Activated naive CD8-positive, alpha-beta T cell treated with anti-CD3 and anti-CD28 coated beads, Interleukin-2, amount 50 U/mL, for 24 hours (primary cell): Measurements from ENCODE around the gene CAMTA1.

Experiments used
- ATAC-seq: fragments of 150-1000 bp; cut with Tn5 transposase; one replicate; pipeline ENCODE4 v1.10.0; 2021
- DNase-seq: peaks from one replicate; pipeline ENCODE4 v3.0.0; 2021
- H3K27ac Mint-ChIP-seq: one replicate; pipeline ENCODE4 v1.8.0; 2021; ENCODE audit warnings: mild to moderate bottlenecking, mixed read lengths
- H3K27me3 Mint-ChIP-seq: one replicate; pipeline ENCODE4 v1.8.0; 2021; ENCODE audit warnings: mixed read lengths
- H3K36me3 Mint-ChIP-seq: one replicate; pipeline ENCODE4 v1.8.0; 2021; ENCODE audit warnings: low read depth, mixed read lengths
- H3K4me1 Mint-ChIP-seq: one replicate; pipeline ENCODE4 v1.8.0; 2021; ENCODE audit warnings: mixed read lengths
- H3K4me3 Mint-ChIP-seq: one replicate; pipeline ENCODE4 v1.8.0; 2021; ENCODE audit warnings: mild to moderate bottlenecking, moderate library complexity, mixed read lengths
- H3K9me3 Mint-ChIP-seq: one replicate; pipeline ENCODE4 v1.8.0; 2021; ENCODE audit warnings: mixed read lengths

Gene CAMTA1

DNA sequence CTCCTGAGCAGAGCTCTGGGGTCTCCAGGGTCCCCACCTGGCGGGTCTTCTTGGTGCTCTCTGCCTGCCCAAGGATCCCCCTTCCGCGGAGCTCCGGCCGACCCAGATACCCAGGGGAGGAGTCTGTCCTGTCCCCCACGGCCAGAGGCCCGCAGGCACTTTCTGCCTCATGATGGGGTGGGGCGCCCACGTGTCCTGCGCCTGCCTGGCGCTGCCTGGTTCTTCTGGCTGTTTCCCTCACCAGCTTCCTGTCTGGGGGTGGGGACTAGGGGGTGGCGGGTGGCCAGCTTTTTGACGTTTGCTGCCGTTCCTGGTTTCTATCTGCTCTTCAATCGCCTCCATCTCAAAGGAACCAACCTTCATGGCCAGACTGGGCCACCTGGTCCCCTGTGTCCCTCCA lies 672.6 kb downstream of the CAMTA1 start:
- H3K4me3 Mint-ChIP-seq: no peak overlapping the region
- H3K27ac Mint-ChIP-seq: no peak overlapping the region
- DNase-seq (no peak), ATAC-seq (no peak)
- no peaks in the 10 kb centered on the region for H3K9me3 Mint-ChIP-seq
- H3K4me1 Mint-ChIP-seq: no peaks in the 10 kb centered on the region
- H3K27me3 Mint-ChIP-seq: peaks cover 2% of the 10 kb centered on the region
- H3K36me3 Mint-ChIP-seq: no peaks in the 10 kb centered on the region

DNA sequence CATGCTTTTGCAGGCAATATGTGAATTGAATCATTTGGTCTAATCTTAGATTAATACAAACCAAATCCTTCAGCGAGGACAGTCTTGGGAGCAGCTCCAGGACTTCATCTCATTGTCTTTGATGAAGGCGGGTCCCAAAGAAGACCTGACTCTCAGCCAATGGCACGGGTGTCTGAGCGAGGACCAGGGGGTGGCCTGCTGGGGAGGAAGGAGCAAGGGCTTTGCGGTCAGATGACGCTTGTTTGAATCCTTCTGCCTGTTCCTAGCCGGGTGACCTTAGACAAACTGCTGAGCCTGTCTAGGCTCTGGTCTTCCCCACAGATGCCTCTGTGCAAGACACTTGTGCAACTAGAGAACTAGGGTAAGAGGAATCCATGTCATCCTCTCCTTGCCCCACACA lies 673.7 kb downstream of the CAMTA1 start:
- no peak for ATAC-seq
- H3K4me1 Mint-ChIP-seq: no peaks in the 10 kb centered on the region

DNA sequence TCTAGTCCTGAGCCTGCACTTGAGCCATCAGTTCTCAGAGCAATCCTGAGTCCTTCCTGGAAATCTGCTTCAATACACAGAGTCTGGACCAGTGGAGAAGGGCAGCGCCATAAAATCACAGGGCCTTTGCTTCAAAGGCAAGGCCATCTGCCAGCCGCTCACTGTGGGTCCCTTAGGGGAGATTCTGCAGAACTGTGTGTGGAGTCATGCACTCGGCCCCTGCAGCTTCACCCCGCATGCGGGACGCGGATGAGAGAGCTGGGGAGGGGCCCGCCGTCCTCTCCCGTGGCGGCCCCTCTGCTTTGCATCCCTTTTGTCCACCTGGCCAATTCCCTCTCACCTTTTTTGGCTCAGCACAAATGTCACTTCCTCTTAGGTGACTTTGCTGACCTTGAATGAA lies 674.7 kb downstream of the CAMTA1 start:
- Mint-ChIP-seq H3K27me3 (peaks cover 2% of the 10 kb centered on the region), H3K27ac (no peak overlapping the region), H3K36me3 (no peaks in the 10 kb centered on the region), H3K4me1 (no peaks in the 10 kb centered on the region), H3K4me3 (no peak overlapping the region), H3K9me3 (no peaks in the 10 kb centered on the region)
- ATAC-seq (no peak), DNase-seq (no peak)

More for the DNA sequence above, 673.7 kb downstream of the CAMTA1 start:
- Mint-ChIP-seq H3K27ac (no peak overlapping the region), H3K9me3 (no peaks in the 10 kb centered on the region), H3K36me3 (no peaks in the 10 kb centered on the region), H3K27me3 (peaks cover 2% of the 10 kb centered on the region), H3K4me3 (no peak overlapping the region)
- no peak for DNase-seq

DNA sequence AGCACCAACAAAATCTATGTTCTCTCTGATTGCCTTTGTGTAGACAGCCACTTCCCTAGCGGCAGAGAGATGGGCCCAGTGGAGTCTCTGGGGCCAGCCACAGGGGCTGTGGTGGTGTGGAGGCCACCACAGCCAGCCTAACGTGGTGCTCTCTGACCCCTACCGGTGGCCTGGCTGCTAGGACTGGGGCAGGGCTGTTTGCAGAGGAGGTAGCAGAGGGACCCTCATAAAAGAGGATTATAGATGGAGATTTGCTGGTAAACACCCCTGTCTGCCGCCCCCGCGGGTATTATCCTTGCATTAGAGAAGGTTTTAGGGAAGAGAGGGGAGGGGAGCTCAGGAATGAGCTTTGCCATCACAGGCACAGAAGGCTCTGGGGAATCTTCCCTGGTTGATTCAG lies 675.6 kb downstream of the CAMTA1 start:
- Mint-ChIP-seq H3K27me3 (peaks cover 2% of the 10 kb centered on the region), H3K9me3 (no peaks in the 10 kb centered on the region), H3K27ac (no peak overlapping the region), H3K4me3 (no peak overlapping the region), H3K4me1 (no peaks in the 10 kb centered on the region), H3K36me3 (no peaks in the 10 kb centered on the region)
- DNase-seq (no peak), ATAC-seq (no peak)

DNA sequence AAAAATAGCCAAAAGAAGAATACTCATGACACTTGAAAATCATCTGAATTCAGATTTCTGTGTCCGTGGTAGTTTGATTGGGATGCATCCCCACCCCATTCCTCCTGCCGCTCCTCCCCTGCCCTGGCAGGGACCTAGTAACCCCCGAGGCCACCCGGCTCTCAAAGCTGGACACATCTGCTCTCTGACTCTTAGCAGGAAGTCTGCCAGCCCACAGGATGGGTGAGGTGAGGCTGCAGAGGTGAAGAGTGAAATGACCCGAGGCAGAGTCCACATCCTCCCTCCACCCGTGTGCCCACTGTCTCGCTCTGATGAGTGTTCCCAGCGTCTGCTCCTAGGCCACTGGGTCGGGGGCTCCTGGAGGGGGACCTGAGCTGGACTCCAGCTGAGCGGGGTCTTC lies 677.4 kb downstream of the CAMTA1 start:
- DNase-seq (no peak), ATAC-seq (no peak)
- Mint-ChIP-seq H3K9me3 (no peaks in the 10 kb centered on the region), H3K36me3 (no peaks in the 10 kb centered on the region), H3K4me3 (no peak overlapping the region), H3K27me3 (peaks cover 2% of the 10 kb centered on the region), H3K4me1 (no peaks in the 10 kb centered on the region), H3K27ac (no peak overlapping the region)

DNA sequence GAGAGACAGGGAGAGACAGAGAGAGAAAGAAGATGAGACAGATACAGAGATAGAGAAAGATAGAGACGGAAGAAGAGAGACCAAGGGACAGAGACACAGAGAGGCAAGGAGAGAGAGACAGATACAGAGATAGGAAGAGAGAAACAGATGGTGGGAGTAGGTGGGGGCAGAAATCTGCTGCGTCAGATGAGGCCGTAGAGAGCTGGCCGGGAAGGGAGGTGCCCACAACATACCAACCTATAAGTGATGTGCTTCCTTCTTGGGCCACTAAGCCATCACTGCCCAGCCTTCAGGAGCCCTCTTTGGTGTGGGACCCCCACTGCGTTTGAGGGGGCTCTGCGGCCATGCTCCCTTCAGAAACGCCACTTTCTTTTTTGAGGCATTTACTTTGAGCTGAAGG lies 678.3 kb downstream of the CAMTA1 start:
- Mint-ChIP-seq H3K27ac (no peak overlapping the region), H3K4me3 (no peak overlapping the region)

DNA sequence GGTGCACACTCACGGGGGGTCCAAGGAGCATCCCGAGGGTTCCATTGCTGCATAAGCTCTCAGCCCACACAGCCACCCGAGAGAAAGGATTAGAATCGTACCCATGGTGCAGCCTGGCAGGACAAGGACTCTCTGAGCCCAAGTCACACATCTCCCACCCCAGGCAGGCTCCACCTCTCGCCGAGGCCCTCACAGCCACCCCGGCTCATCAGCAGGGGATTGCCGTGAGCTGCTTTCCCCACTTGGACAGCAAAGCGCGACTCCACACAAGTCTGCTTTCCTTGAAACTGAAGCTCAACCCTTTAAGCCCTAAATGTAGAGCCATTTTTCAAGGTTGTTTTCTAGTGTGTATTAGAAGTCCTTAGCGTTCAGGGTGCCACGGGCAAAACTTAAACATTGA lies 679.5 kb downstream of the CAMTA1 start:
- ATAC-seq (no peak), DNase-seq (no peak)
- H3K36me3 Mint-ChIP-seq: no peaks in the 10 kb centered on the region
- no peak overlapping the region for H3K4me3 Mint-ChIP-seq
- H3K27ac Mint-ChIP-seq: no peak overlapping the region
- H3K27me3 Mint-ChIP-seq: peaks cover 2% of the 10 kb centered on the region
- no peaks in the 10 kb centered on the region for H3K9me3 Mint-ChIP-seq
- no peaks in the 10 kb centered on the region for H3K4me1 Mint-ChIP-seq

More for the DNA sequence above, 678.3 kb downstream of the CAMTA1 start:
- peaks cover 2% of the 10 kb centered on the region for H3K27me3 Mint-ChIP-seq
- DNase-seq (no peak), ATAC-seq (no peak)
- no peaks in the 10 kb centered on the region for H3K36me3 Mint-ChIP-seq
- H3K4me1 Mint-ChIP-seq: no peaks in the 10 kb centered on the region
- H3K9me3 Mint-ChIP-seq: no peaks in the 10 kb centered on the region

DNA sequence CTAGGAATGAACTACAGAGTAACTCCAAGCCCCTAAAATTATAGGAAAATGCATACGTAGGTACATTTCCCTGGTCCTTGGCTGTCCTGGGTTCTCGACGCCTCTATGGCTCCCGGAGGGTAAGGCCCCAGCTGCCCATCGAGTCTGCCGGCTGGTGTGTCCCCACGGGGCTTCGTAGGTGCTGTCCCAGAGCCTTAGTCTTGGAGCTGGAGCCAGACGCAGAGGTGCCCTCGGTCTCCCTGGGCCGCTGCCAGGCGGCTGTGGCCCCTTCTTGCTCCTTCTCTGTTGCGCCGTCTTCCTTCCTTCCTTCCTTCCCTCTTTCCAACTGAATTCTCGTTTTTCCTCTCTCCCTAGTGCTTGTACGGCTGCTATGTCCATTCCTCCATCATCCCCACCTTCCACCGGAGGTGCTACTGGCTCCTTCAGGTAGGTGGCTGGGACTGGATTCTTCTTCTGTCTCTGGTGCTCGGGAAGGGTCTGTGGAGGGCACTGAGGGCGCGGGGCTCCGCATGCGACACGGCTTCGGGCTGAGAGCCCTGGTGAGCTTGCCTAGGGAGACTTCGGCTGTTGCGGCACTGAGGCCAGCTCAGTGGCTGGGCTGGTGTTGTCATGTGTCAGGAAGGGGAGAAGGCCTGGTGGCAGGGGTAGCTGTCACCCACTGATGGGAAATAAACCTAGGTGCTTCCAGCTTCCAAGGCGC lies 682.4 kb downstream of the CAMTA1 start:
- Mint-ChIP-seq H3K27me3 (no peaks in the 10 kb centered on the region), H3K27ac (no peak overlapping the region), H3K36me3 (no peaks in the 10 kb centered on the region), H3K9me3 (no peaks in the 10 kb centered on the region), H3K4me1 (no peaks in the 10 kb centered on the region), H3K4me3 (no peak overlapping the region)
- ATAC-seq (no peak), DNase-seq (no peak)

DNA sequence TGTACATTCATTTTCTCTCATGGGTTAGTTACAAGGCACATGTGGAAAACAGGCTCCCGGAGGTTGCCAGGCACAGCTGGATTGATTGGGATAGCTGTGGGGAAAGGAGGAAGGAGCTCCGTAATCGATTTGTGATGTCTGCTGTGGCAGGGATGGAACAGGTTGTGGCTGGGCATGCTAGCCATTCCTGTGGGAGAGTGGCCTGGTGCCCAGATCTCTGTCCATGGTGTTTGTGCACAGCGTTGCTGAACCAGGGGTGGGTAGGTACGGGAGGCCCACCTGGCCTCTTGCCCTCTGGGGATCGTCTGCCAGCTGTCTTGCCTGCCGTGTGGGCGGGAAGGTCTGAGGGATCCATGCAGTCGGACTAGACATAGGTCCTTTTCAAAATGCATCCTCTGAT lies 683.0 kb downstream of the CAMTA1 start:
- Mint-ChIP-seq H3K4me1 (no peaks in the 10 kb centered on the region), H3K36me3 (no peaks in the 10 kb centered on the region), H3K9me3 (no peaks in the 10 kb centered on the region), H3K27me3 (no peaks in the 10 kb centered on the region), H3K27ac (no peak overlapping the region), H3K4me3 (no peak overlapping the region)
- no peak for DNase-seq
- no peak for ATAC-seq

DNA sequence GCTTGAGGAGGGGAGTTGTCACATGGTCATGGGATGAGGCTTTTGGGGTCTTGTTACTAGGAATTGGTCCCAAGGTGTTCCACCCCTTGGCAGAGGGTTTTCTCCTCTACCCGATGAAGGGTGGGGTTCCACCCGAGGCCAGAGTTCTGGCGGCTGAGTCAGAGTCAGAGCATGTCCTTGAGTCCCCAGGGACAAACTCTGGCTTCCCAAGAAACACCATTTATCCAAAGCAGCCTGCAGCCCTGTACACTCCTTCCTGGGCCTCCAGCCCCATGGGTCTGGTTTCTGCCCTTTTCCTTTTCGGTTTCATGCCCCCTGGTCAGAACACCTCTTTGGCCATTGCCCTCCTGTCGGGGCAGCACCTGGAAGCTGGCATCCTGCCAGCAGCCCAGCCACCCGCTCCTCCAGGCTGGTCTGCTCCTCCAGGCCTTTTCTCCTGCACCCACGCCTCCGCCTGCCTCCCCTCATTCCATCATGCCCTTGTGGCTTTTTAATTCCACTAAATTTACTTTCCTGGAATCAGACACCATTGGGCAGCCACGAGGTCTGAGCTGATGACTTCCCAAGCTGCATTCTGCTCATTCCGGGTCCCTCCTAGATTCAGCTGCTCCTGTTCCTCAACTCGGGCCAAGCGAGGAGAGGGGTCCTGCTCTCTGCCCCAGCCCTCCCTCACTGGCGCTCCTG lies 684.1 kb downstream of the CAMTA1 start:
- H3K27ac Mint-ChIP-seq: no peak overlapping the region
- no peak overlapping the region for H3K4me3 Mint-ChIP-seq
- H3K4me1 Mint-ChIP-seq: no peaks in the 10 kb centered on the region
- DNase-seq (no peak), ATAC-seq (no peak)
- no peaks in the 10 kb centered on the region for H3K36me3 Mint-ChIP-seq
- no peaks in the 10 kb centered on the region for H3K9me3 Mint-ChIP-seq
- no peaks in the 10 kb centered on the region for H3K27me3 Mint-ChIP-seq

DNA sequence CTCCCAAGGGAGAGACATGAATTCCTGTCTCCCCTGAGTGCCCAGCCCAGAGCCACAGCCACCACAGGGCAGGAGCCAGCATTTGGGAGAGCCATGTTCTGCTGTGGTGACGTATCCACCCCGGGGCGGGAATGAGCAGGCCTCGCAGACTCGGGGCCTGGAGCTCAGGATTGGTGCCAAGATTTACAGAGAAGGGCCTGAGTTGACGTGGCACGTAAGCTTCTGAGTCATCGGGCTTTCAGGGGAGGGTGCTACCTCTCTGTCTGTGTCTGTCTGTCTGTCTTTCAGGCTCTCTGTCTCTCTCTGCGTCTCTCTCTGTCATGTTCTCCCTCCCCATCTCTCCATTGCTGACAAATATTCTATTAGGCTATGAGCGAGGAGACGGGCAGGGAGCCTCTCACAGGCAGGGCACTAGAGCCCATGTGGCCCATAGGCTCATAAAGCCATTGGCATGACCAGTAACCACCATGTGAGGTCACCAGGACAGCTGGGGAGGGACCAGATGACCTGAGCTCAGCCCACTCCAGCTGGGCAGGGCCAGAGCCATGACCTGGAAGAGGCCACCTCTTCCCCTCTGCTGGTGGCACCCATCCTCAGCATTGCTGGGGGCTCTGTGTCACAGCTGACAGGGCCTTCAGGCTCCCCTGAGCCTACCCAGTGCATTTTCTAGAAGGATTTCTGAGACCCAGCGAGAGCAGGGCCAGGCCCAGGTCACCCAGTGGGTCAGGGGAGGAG lies 685.8 kb downstream of the CAMTA1 start:
- Mint-ChIP-seq H3K4me1 (no peaks in the 10 kb centered on the region), H3K4me3 (no peak overlapping the region), H3K36me3 (no peaks in the 10 kb centered on the region), H3K27me3 (no peaks in the 10 kb centered on the region), H3K27ac (no peak overlapping the region), H3K9me3 (no peaks in the 10 kb centered on the region)
- DNase-seq (no peak), ATAC-seq (no peak)

DNA sequence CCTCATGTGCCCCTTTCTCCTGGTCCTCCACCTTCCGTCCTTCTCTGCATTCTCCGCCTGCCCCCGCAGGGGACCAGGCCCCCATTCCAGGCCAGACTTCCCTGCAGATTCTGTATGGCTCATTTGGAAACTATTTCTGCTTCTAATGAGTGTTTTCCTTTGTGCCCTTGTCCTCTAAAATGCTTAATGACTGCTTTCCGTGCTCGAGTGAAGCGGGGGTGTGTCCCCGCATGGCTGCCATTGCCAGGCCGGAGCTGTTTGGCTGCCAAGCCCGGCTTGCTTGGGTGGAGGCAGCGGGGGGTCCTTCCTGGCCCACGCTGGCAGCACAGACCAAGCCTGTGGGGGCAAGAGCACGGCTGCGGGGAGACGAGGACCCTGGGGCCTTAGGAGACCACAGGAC lies 686.6 kb downstream of the CAMTA1 start:
- Mint-ChIP-seq H3K9me3 (no peaks in the 10 kb centered on the region), H3K27me3 (no peaks in the 10 kb centered on the region), H3K4me3 (no peak overlapping the region), H3K27ac (no peak overlapping the region), H3K4me1 (no peaks in the 10 kb centered on the region), H3K36me3 (no peaks in the 10 kb centered on the region)
- DNase-seq: no peak
- no peak for ATAC-seq

DNA sequence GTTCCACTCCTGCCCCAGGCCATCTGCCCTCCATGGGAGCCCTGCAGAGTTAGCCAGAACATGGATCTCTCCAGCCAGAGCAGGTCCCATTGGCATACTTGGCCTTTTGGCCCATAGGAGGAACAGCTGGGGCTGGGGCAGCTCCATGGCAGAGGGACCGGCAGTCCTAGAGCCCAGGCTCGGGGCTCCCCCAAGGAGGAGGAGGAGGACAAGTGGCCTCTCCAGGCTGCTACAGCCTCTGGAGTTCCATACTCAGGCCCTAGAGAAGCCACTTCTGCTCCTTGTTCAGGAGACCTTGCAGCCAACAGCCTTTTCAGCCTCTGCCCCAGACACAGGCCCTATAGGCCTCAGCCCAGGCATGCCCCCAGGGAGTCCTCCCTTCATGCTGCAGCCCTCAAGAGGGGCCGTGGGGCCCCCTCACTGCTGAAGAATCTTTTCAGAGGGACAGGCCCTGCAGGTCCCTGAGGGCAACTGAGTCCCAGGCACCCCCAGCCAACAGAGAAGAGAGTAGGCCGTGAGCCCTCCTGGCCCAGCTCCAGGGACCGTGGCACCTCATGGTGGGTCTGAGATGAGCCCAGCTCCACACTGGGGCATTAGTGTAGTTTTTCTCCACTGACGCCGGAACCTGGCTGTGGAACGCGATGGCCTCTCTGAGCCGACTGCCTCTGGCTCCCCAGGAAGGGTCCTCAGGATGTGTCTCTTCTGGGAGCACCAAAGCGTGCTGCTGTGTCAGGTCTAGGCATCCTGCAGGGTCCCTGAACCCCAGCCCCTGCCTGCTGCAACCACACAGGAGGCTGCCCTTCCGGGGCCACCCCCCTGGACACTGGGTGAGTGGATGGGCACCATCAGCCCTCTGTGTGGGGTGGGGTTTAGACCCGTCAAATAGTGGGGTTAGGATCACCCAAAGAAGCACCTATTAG lies 688.2 kb downstream of the CAMTA1 start:
- Mint-ChIP-seq H3K36me3 (no peaks in the 10 kb centered on the region), H3K27ac (no peak overlapping the region), H3K9me3 (no peaks in the 10 kb centered on the region), H3K4me1 (no peaks in the 10 kb centered on the region), H3K4me3 (no peak overlapping the region), H3K27me3 (no peaks in the 10 kb centered on the region)
- no peak for ATAC-seq
- DNase-seq: no peak

DNA sequence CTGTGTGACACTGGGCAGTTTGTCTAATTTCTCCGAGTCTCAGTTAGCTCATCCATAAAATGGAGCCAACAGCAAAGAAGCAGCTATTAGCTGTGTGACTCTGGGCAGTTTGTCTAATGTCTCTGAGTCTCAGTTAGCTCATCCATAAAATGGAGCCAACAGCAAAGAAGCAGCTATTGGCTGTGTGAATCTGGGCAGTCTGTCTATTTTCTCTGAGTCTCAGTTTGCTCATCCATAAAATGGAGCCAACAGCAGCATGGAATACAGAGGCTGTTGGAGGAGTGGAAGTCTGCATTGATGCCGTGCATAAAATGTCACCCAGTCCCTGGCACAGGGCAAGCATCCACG lies 688.9 kb downstream of the CAMTA1 start:
- no peak overlapping the region for H3K4me3 Mint-ChIP-seq
- H3K27ac Mint-ChIP-seq: no peak overlapping the region
- no peaks in the 10 kb centered on the region for H3K27me3 Mint-ChIP-seq
- ATAC-seq: no peak
- no peak for DNase-seq
- no peaks in the 10 kb centered on the region for H3K9me3 Mint-ChIP-seq
- no peaks in the 10 kb centered on the region for H3K4me1 Mint-ChIP-seq
- H3K36me3 Mint-ChIP-seq: no peaks in the 10 kb centered on the region
